ENCODE data around the gene HIP1R.
A peak's percentile ranks its signal among the peaks of the same experiment; 100 is the strongest.
"Not testable (repeated sequence)": the region's sequence is repeated elsewhere in the genome, so short reads cannot be mapped to it uniquely, and the experiment has no call there.

Gene HIP1R

DNA sequence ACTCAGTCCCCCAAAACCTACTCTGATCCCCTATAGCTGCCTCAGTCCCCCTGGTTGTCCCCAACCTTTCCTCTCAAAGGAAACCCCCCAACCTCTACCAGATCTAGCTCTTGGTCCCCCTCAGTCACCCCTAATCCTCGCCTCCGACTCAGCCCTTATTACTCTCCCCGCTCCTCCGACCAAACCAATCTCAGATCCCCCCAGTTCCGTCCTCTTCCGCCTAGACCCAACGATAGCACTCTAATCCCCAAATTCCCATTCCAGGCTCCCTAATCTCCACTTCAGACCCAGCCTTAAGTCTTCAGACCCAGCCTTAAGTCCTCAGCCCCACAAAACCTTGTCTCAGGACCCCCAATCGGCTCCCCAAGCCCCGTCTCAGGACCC lies 60.1 kb downstream of the HIP1R start:
- DNase-seq (ENCODE audit: low spot score) = no peak

DNA sequence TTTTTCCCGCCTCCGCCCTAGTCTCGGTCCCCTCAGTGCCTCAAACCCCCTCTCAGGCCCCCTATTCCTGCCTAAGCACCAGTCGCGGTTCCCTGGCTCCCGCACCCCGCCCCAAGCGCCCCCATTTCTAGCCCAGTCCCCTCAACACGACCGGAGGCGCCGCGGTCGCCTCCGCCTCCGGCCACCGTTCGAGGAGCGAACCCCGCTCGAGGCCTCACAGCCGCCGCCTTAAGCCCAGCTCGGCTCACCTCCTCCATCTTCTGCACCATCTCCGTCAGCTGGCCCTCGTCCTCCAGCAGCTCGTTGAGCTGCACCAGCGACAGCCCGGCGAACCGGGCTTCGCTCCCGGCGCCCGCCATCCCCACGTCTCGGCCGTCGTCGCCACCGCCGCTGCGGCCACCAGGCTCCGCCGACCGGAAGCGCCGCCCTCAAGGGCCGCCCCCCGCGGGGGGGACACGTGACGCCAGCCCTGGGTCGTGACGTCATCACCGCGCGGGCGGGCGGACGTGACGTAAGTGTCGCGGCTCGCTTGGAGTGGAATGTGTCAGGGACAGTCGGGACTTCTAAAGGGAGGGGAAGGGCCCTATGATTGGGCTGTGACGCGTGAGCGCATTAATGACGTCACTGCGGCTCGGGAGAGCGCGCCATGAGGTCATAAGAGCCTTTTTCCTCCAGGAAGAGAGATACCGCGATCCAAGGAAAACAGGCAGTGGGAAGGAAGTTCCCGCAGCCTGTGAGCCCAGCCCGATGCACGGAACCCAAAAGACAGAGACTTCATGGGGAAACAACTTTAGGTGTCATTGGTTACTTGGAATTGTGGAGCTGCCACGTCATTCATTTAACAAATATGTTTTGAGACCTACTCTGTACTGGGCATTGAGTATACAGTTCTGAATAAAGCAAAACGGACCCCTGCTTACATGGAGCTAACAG lies 60.7 kb downstream of the HIP1R start, which contains the start of gene VPS37B:
VPS37B (minus strand) TSS at position 421 of the 933 bp plus-strand sequence; CDS start at position 359, 62 bp downstream.
- peak; percentile 79 for DNase-seq (ENCODE audit: low spot score)

DNA sequence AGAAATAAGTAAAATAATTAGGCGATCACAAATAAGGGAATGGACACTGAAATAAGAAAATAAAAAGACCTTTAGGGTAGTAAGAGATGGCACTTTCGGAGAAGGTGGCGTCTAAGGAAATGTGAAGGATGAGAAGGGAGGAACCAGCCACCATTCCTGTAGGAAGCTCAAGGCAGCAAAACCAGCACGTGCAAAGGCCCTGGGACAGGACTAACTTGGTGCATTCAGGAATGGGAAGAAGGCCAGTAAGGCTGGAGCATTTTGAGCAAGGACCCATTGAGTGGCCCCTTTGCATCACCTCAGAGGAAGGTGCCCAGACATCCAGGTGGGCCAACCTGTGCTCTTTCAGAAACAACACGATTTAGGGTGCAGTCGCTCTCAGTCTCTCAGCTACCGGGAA lies 61.4 kb downstream of the HIP1R start:
- DNase-seq (ENCODE audit: low spot score) = no peak

DNA sequence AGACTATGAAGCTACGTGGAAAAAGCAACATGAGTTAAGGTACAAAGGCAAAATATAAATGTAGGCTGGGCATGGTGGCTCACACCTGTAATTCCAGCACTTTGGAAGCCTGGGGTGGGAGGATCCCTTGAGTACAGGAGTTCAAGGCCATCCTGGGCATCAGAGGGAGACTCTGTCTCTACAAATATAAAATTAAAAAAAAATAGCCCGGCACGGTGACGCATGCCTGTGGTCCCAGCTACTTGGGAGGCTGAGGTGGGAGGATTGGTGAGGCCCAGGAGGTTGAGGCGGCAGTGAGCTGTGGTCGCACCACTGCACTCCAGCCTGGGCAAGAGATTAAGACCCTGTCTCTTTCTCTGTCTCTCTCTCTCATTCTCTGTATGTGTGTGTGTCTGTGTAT lies 64.6 kb downstream of the HIP1R start:
- no peak for DNase-seq (ENCODE audit: low spot score)

DNA sequence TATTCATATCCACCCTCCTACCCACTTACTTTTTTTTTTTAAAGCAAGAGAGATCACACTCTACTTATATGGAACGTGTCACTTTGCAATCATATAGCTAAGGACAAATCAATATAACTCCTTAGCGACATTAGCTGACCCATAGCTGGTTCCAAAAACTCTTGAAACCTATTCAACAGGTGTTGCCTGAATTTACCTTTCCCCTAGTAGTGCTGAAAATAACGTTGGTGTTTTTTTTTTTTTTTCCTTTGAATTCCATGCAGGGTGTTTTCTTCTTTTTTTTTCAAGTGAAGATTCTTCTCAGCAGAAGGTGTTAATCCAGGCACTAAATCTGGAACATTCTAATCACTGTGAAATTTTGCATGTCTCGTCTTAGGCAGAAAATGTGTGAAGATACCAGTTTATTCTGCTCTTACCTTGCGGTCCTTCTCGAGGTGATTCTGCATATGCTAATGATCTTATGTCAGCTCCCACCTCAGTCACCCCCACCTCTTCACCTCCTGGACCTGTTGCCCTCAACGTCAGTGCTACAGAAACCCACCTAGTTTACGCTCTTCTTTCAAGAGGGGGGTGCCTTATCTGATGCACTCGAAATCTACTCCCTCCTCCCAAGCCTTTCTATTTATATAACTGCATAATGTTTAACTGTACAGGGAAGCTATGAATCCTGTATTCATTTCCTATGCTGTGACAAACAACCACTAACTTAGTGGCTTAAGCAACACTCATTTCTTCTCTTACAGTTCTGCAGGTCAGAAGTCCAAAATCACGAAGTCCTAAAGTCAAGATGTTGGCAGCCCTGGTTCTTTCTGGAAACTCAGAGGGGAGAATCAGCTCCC lies 67.8 kb downstream of the HIP1R start:
- DNase-seq (ENCODE audit: low spot score) = no peak

DNA sequence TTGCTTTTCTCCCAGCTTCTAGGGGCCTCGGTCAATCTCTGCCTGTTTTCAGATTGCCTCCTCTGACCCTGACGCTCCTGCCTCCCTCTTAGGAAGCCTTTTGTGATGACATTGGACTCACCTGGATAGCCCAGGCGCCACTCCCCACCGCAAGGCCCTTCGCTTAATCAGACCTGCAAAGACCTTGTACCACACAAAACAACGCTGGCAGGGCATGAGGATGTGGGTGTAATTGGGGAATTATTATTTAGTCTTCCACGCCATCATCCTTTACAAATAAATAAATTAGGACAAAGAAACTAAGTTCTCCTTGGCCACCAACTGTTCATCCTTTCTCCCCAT lies 68.4 kb downstream of the HIP1R start:
- no peak for DNase-seq (ENCODE audit: low spot score)

DNA sequence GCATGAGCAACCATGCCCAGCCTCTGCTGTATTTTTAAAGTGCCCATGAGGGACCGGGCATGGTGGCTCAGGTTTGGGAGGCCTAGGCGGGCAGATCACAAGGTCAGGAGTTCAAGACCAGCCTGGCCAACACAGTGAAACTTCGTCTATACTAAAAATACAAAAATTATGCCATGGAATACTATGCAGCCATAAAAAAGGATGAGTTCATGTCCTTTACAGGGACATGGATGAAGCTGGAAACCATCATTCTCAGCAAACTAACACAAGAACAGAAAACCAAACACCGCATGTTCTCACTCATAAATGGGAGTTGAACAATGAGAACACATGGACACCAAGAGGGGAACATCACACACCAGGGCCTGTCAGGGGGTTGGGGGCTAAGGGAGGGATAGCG lies 70.0 kb downstream of the HIP1R start:
- DNase-seq (ENCODE audit: low spot score) = not testable (repeated sequence)

DNA sequence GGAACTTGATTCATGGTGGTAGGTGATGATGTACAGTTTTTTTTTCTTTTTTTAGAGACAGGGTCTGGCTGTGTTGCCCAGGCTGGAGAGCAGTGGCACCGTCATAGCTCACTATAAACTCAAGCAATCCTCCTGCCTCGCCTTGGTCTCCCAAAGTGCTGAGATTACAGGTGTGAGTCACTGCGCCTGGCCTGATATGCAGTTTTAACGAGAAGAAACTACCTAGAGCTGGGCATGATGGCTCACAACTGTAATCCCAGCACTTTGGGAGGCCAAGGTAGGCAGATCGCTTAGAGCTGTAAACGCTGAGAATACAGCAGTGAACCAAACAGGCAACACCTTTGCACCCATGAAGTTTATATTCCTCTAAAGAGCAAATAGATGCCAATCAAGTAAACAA lies 73.7 kb downstream of the HIP1R start:
- DNase-seq (ENCODE audit: low spot score) = no peak

DNA sequence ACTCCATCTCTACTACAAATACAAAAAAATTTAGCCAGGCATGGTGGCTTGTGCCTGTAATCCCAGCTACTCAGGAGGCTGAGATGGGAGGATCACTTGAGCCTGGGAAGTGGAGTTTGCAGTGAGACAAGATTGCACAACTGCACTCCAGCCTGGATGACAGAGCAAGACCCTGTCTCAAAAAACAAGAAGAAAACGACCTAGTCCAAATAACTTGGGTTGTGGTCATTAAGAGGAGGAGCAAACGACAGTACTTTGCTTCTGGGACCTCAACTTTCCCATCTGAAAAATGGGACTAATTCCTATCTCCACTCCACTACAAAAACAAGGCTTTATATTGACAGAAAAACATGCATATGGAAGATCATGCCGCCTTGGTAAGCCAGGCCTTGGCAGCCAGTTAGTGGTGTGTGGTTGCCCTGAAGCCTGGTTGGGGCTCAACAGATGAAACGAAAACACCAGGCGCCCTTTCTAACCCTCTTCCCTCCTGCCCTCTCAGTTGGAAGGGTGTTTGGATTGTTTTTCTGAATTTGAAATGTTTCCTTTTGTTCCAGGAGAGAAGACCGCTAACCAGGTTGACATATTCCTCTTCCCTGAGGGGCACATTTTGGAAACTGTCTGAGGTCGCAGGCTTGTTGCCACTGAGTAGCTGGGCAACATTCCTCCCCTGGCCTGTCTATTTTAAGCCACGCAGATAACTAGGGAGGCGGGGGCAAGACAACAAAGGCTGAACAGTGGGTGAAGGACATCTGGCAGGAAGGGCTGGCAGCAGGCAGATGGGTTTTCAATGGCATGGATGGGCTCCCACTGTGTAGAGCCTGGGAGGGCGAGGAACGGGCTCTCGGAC lies 74.4 kb downstream of the HIP1R start:
- DNase-seq (ENCODE audit: low spot score) = no peak
